Suprapubic skin (tissue), 4 donors: ENCODE results near the gene FAM171A1. TPM values are rescaled to one million over a fixed set of nuclear protein-coding genes. Genes with fewer than 3 reads are reported as not detected.

Experiments
- DNase-seq, 2 donors: peaks; one replicate each; pipeline ENCODE4 v3.0.0-alpha.2; 2019; ENCODE audit warnings: low spot score in 2 of 2
- H3K27ac ChIP-seq: fragments of 200-600 bp; sonication (generic); one replicate; pipeline ENCODE4 v1.5.1; 2019
- H3K27me3 ChIP-seq: fragments of 200-600 bp; sonication (generic); one replicate; pipeline ENCODE4 v1.5.1; 2019
- H3K36me3 ChIP-seq: fragments of 200-600 bp; sonication (generic); one replicate; pipeline ENCODE4 v1.5.1; 2019
- H3K4me1 ChIP-seq: fragments of 200-600 bp; sonication (generic); one replicate; pipeline ENCODE4 v1.5.1; 2019
- H3K4me3 ChIP-seq: fragments of 200-600 bp; sonication (generic); one replicate; pipeline ENCODE4 v1.5.1; 2019; ENCODE audit warnings: mild to moderate bottlenecking
- H3K9me3 ChIP-seq: fragments of 200-600 bp; sonication (generic); one replicate; pipeline ENCODE4 v1.5.1; 2019
- EP300 ChIP-seq: sonication (generic); formaldehyde crosslinking; IDR thresholded peaks from one replicate; pipeline ENCODE4 v1.6.1; 2017; ENCODE audit warnings: antibody characterized with exemption
- POLR2A ChIP-seq, 2 donors: fragments of 450-650 bp; IDR thresholded peaks; one replicate each; pipeline ENCODE4 v1.6.1; 2017; ENCODE audit warnings: antibody characterized with exemption in 2 of 2, mild to moderate bottlenecking in 2 of 2, moderate library complexity in 2 of 2
- POLR2AphosphoS5 ChIP-seq, 3 donors: sonication (generic); formaldehyde crosslinking; IDR thresholded peaks; one replicate each; pipeline ENCODE4 v1.6.1; 2017; ENCODE audit warnings: antibody characterized with exemption in 3 of 3
- WGBS: methylation state at CpG from one replicate; pipeline ENCODE4 v1.1.5; 2018; 5-methylcytosine and 5-hydroxymethylcytosine counted together
- total RNA-seq, 4 donors: library from RNA; depleted of rRNA; stranded (reverse); fragments of >200 nt; gene quantifications; one replicate each; pipeline ENCODE4 v1.1.0, GENCODE V29; 2016
- TF ChIP-seq, protein P1 (sequence below), 2 donors: fragments of 200-600 bp in 1 of 2; fragments of 450-650 bp in 1 of 2; sonication (generic) in 1 of 2; IDR thresholded peaks; one replicate each; pipeline ENCODE4 v1.5.1; 2016 to 2019; ENCODE audit warnings: antibody characterized with exemption in 2 of 2, mild to moderate bottlenecking in 1 of 2, moderate library complexity in 1 of 2

The FAM171A1 gene
- total RNA-seq, 4 donors from 2014 or later: 2.8 to 7.0 (median 5.9) TPM

DNA sequence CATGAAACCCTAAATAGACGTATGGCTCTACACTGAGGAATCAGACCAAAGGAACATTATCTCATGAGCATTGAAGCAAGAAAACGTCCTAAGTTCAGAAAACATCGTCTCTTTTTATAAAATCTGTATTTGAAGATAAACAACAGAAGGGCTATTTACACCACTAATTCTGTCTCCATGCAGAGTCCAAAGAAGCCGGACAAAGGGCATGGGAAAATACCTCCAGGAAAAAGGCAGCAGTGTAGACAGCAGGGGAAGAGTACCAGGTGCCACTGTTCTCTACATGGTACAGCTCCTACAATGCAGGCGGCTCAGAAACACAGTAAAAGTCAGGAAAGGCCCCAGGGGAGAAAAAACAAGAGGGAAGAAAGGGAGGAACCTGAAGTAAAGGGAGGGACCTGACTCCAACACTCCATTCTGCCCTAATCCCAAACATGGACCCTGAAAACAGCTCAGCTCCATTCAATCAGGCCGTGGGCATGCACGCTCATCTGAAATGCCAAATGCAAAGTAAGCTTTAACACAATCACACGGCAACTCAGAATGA lies 17.5 kb downstream of the FAM171A1 start:
- no peak overlapping the region for H3K4me3 ChIP-seq
- 83% methylated on average over 8 of the region's 8 CpGs for WGBS

DNA sequence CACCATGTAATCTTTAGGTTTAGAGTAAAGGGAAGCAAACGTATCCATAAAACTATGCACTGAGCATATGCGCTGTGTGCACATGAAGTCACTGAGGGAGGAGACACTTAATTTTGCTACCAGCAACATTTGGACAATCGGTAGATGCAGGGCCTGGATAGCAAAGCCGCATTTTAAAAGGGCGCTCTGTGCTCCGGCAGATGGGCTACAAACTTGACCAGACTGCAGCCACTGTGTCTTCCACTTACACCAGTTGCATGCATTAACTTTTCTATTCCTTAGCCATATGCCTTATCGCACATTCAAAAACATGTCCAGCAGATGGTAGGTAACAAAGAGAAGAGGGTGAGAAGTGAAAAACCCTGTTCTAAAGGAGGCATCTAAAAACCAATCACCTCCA lies 18.3 kb downstream of the FAM171A1 start:
- Histone ChIP-seq H3K4me3 (no peak overlapping the region), H3K27me3 (no peaks in the 10 kb centered on the region), H3K36me3 (no peaks in the 10 kb centered on the region), H3K27ac (no peak overlapping the region), H3K9me3 (no peaks in the 10 kb centered on the region), H3K4me1 (peaks cover 2% of the 10 kb centered on the region)
- TF ChIP-seq POLR2A (IDR thresholded peaks at IDR 0.05): no peak
- TF ChIP-seq, protein P1, sequence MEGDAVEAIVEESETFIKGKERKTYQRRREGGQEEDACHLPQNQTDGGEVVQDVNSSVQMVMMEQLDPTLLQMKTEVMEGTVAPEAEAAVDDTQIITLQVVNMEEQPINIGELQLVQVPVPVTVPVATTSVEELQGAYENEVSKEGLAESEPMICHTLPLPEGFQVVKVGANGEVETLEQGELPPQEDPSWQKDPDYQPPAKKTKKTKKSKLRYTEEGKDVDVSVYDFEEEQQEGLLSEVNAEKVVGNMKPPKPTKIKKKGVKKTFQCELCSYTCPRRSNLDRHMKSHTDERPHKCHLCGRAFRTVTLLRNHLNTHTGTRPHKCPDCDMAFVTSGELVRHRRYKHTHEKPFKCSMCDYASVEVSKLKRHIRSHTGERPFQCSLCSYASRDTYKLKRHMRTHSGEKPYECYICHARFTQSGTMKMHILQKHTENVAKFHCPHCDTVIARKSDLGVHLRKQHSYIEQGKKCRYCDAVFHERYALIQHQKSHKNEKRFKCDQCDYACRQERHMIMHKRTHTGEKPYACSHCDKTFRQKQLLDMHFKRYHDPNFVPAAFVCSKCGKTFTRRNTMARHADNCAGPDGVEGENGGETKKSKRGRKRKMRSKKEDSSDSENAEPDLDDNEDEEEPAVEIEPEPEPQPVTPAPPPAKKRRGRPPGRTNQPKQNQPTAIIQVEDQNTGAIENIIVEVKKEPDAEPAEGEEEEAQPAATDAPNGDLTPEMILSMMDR (IDR thresholded peaks at IDR 0.05): no peak
- no peak for TF ChIP-seq EP300
- TF ChIP-seq POLR2AphosphoS5 (IDR thresholded peaks at IDR 0.05): no peak
- DNase-seq: no peak
- WGBS: 90% methylated on average over 7 of the region's 7 CpGs

More for the DNA sequence above, 17.5 kb downstream of the FAM171A1 start:
- no peak for DNase-seq
- H3K4me1 ChIP-seq: peaks cover 2% of the 10 kb centered on the region
- TF ChIP-seq POLR2A (IDR thresholded peaks at IDR 0.05) (no peak), EP300 (no peak)
- H3K9me3 ChIP-seq: no peaks in the 10 kb centered on the region
- H3K27me3 ChIP-seq: no peaks in the 10 kb centered on the region
- no peak overlapping the region for H3K27ac ChIP-seq
- no peaks in the 10 kb centered on the region for H3K36me3 ChIP-seq

DNA sequence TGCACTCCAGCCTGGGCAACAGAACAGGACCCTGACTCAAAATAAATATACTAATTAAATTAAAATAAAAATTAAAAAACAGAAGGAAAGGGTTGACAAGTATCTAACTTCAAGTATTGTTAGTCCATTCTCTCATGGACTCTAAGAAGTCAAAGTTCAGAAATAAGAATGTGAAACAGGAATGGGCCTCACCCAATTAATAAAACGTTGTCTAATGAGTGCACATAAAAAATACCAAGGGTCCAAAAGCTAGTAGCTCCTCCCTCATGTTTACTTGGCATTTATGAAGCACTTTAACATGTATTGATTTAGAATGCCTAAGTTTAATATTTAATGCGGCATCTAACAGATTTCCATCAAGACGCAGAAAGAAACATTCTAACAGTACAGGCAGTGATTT lies 18.9 kb downstream of the FAM171A1 start:
- 74% methylated on average over 3 of the region's 3 CpGs for WGBS
- H3K9me3 ChIP-seq: no peaks in the 10 kb centered on the region

DNA sequence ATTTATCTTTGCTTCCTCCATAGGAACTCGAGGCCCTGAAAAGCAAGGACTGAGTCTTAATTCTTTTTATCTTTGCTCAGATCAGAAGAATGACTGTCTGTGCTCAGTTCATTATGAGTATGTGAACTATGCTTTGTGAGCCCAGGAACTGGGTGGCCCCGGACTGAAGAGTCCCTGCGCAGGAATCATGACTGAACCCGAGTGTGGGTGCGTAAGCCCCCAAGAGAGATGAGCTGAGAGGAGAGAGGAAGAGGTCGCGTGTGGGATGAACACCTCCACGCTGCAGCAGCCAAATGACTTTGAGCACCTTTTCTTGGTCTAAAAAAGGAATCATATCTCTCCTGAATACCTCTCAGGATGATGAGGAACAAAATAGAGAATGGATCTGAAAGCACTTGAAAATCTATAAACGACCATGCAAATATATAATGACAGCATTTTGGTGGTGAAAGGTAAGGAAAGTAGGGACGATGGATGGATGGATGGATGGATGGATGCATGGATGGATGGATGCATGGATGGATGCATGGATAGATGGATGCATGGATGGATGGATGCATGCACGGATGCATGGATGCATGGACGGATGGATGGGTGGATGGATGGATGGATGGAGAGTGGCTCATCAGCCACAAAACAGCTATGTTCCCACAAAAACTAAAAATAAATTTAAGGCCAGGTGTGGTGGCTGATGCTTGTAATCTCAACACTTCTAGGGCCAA lies 19.8 kb downstream of the FAM171A1 start:
- H3K4me1 ChIP-seq: peaks cover 2% of the 10 kb centered on the region
- H3K27ac ChIP-seq: no peak overlapping the region
- no peak for TF ChIP-seq POLR2A (IDR thresholded peaks at IDR 0.05)
- TF ChIP-seq, protein P1 (IDR thresholded peaks at IDR 0.05): no peak
- 77% methylated on average over 12 of the region's 12 CpGs for WGBS
- H3K9me3 ChIP-seq: no peaks in the 10 kb centered on the region
- DNase-seq: no peak
- H3K27me3 ChIP-seq: no peaks in the 10 kb centered on the region
- H3K36me3 ChIP-seq: no peaks in the 10 kb centered on the region
- no peak overlapping the region for H3K4me3 ChIP-seq

More for the DNA sequence above, 18.9 kb downstream of the FAM171A1 start:
- no peaks in the 10 kb centered on the region for H3K27me3 ChIP-seq
- no peak for DNase-seq
- H3K4me1 ChIP-seq: peaks cover 2% of the 10 kb centered on the region
- H3K4me3 ChIP-seq: no peak overlapping the region
- no peak for TF ChIP-seq EP300
- no peak for TF ChIP-seq POLR2A (IDR thresholded peaks at IDR 0.05)
- TF ChIP-seq, protein P1 (IDR thresholded peaks at IDR 0.05): no peak
- no peak for TF ChIP-seq POLR2AphosphoS5 (IDR thresholded peaks at IDR 0.05)
- no peaks in the 10 kb centered on the region for H3K36me3 ChIP-seq
- no peak overlapping the region for H3K27ac ChIP-seq

DNA sequence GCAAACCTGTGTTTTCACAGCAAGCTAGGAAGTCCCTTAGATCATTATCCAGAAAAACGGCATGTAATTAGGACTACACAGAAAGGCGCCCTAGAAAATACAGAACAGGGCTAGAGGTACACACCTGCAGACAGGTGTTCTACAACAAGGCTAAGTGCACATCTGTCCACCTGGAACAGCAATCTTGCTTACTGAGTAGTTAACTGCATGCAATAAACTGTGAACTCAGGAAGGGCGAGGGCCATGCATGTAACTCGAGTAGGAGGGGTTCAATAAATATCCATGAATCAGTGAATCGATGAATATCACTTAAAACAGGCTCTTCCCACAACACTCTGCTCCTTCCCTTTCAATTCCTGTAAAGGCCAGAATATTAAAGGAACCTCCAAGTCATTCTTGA lies 22.0 kb downstream of the FAM171A1 start:
- Histone ChIP-seq H3K36me3 (no peaks in the 10 kb centered on the region), H3K9me3 (no peaks in the 10 kb centered on the region), H3K4me1 (peaks cover 8% of the 10 kb centered on the region), H3K4me3 (peak overlapping the region; percentile 27), H3K27ac (no peak overlapping the region), H3K27me3 (no peaks in the 10 kb centered on the region)
- no peak for DNase-seq
- 64% methylated on average over 5 of the region's 5 CpGs for WGBS
- TF ChIP-seq, protein P1 (IDR thresholded peaks at IDR 0.05): no peak
- TF ChIP-seq POLR2A (IDR thresholded peaks at IDR 0.05) (no peak), POLR2AphosphoS5 (IDR thresholded peaks at IDR 0.05) (no peak), EP300 (no peak)
